Measurements from ENCODE around the gene IRF8.

GRCh38 chr16:85960486-85961046 lies 61.6 kb downstream of the IRF8 start:
- TF ChIP-seq CTCF (IDR thresholded peaks at IDR 0.05; ENCODE audit: insufficient read depth, low read depth, low read length) (no peak), EZH2 (IDR thresholded peaks at IDR 0.05; ENCODE audit: insufficient read depth, low read length) (no peak)

All from astrocyte (in vitro differentiated cells and primary cell).